RWPE2 (cell line): Measurements from ENCODE around the gene KIF16B.

Experiments
- ATAC-seq: fragments of 200-7000 bp; cut with Tn5 transposase; 3 replicates; pipeline ENCODE4 v1.9.1; 2021; ENCODE audit warnings: low read depth
- DNase-seq: peaks from one replicate; pipeline ENCODE4 v3.0.0-alpha.2; 2020; ENCODE audit warnings: low spot score
- H3K27ac ChIP-seq: fragments of 450-650 bp; 2 replicates; pipeline ENCODE4 v1.5.1; 2017; ENCODE audit warnings: mild to moderate bottlenecking; ENCODE audit not compliant: poor library complexity, severe bottlenecking
- H3K27me3 ChIP-seq: fragments of 250-450 bp; sonication (Bioruptor Pico); 2 replicates; pipeline ENCODE4 v1.5.1; 2021; ENCODE audit warnings: mild to moderate bottlenecking, moderate library complexity; ENCODE audit not compliant: insufficient read depth, poor library complexity, severe bottlenecking
- H3K36me3 ChIP-seq: fragments of 250-450 bp; sonication (Bioruptor Pico); 2 replicates; pipeline ENCODE4 v1.5.1; 2020; ENCODE audit warnings: low read depth, mild to moderate bottlenecking, moderate library complexity
- H3K4me1 ChIP-seq: fragments of 250-450 bp; sonication (Bioruptor Pico); 2 replicates; pipeline ENCODE4 v1.5.1; 2021; ENCODE audit warnings: mild to moderate bottlenecking, moderate library complexity; ENCODE audit not compliant: insufficient read depth, poor library complexity, severe bottlenecking
- H3K4me3 ChIP-seq: fragments of 250-450 bp; sonication (Bioruptor Pico); 2 replicates; pipeline ENCODE4 v1.5.1; 2021; ENCODE audit warnings: mild to moderate bottlenecking, moderate library complexity; ENCODE audit not compliant: severe bottlenecking
- H3K9me3 ChIP-seq: fragments of 250-450 bp; sonication (Bioruptor Pico); 2 replicates; pipeline ENCODE4 v1.5.1; 2021; ENCODE audit warnings: mild to moderate bottlenecking, moderate library complexity; ENCODE audit not compliant: severe bottlenecking
- TF ChIP-seq, protein P1 (sequence below): fragments of 450-650 bp; IDR thresholded peaks from one replicate; pipeline ENCODE4 v1.5.1; 2017; ENCODE audit warnings: mild to moderate bottlenecking, moderate library complexity; ENCODE audit not compliant: poor library complexity, severe bottlenecking

Gene KIF16B

DNA sequence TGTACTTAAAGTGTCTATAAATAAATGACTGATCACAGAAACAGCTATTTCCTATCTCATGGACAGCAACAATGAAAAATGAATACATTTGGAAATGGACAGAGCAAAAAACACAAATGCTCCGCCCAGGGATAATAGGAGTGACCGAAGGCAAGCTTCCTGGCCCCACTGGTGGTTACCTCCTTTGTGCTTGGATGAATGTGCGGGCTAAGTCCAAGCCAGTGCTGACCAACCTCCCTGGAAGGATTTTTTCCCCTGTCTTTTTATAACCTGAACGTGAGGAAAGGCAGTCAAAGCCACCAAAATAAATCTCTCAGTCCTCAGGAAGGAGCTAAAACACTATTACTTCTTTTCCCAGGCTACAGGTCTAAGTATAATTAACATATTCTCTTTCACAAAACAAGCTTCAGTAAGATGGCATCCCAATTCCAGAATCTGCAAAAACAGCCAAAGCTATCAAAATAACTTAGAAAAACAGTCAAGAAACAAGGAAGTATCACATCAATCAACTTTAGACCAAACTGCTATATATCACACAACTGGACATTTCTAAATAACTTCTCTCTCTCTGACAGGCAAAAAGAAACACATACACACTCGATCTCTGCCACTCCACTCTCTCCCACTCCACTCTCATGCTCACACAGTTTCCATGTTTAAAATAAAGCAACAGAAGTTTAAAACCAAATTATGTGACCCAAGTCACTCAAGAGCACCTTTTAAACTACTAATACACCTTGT lies 10.0 kb downstream of the KIF16B start:
- TF ChIP-seq, protein P1, sequence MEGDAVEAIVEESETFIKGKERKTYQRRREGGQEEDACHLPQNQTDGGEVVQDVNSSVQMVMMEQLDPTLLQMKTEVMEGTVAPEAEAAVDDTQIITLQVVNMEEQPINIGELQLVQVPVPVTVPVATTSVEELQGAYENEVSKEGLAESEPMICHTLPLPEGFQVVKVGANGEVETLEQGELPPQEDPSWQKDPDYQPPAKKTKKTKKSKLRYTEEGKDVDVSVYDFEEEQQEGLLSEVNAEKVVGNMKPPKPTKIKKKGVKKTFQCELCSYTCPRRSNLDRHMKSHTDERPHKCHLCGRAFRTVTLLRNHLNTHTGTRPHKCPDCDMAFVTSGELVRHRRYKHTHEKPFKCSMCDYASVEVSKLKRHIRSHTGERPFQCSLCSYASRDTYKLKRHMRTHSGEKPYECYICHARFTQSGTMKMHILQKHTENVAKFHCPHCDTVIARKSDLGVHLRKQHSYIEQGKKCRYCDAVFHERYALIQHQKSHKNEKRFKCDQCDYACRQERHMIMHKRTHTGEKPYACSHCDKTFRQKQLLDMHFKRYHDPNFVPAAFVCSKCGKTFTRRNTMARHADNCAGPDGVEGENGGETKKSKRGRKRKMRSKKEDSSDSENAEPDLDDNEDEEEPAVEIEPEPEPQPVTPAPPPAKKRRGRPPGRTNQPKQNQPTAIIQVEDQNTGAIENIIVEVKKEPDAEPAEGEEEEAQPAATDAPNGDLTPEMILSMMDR = no peak
- no peaks in the 10 kb centered on the region for H3K9me3 ChIP-seq
- no peak for ATAC-seq
- DNase-seq = no peak
- H3K27ac ChIP-seq = no peak overlapping the region
- no peaks in the 10 kb centered on the region; the same call in 1 of the 2 replicates for H3K36me3 ChIP-seq
- no peak overlapping the region for H3K4me3 ChIP-seq
- no peaks in the 10 kb centered on the region for H3K27me3 ChIP-seq
- peaks cover 6% of the 10 kb centered on the region for H3K4me1 ChIP-seq

DNA sequence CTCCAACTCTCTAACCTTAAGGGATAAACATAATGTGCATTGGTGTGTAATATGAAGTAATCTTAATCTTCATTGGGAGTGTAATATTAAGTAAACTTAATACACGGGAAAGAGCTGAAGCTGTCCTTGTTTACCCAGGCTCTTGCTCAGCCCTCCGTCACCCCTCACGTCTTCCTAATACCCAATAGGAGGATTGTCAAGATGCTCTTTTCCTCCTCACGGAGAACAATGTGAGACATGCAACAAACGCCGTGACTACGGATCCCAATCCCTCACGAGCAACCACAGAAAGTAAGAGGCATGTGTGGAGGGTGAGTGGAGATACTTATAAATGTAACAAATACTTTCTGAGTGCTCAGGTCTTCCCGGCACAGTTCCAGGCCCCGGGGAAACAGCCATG lies 11.0 kb downstream of the KIF16B start:
- H3K27ac ChIP-seq = no peak overlapping the region
- ATAC-seq = no peak
- no peaks in the 10 kb centered on the region; the same call in 1 of the 2 replicates for H3K36me3 ChIP-seq
- H3K27me3 ChIP-seq = no peaks in the 10 kb centered on the region
- H3K4me1 ChIP-seq = peaks cover 6% of the 10 kb centered on the region
- no peak for DNase-seq
- H3K9me3 ChIP-seq = no peaks in the 10 kb centered on the region
- TF ChIP-seq, protein P1 = no peak
- H3K4me3 ChIP-seq = no peak overlapping the region

DNA sequence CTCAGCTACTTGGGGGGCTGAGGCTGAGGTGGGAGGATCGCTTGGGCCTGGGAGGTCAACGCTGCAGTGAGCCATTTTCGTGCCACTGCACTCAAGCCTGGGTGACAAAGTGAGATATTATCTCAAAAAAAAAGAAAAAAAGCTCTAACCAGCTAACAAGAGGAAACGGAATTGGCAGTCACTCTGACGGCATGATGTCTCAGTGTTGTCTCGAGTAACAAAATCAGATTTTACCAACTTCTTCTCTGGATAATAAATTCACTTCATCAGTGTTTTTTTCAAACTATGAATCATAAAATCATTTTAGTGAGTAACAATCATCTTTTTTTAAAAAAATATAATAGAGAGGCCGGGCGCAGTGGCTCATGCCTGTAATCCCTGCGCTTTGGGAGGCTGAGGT lies 12.6 kb downstream of the KIF16B start:
- TF ChIP-seq, protein P1 = no peak
- DNase-seq = no peak

DNA sequence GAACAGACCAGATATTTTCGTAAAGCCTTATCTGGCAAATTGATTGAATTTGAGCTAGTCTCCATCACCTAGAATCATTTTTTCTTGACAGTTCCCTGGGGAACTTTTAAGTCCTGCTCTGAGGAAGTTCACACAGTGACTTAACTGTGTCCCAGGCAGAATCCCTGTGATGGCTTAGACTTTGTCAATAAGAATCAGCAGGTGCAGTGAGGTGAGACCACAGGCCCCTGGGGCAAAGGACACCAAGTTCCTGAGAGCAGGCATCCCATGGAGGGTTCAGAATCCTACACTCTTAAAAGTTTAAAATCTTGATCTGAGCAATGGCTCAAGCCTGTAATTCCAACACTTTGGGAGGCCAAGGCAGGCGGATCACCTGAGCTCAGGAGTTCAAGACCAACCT lies 13.0 kb downstream of the KIF16B start:
- H3K36me3 ChIP-seq = no peaks in the 10 kb centered on the region; the same call in 1 of the 2 replicates
- H3K27me3 ChIP-seq = no peaks in the 10 kb centered on the region
- H3K27ac ChIP-seq = no peak overlapping the region
- ATAC-seq (no peak), DNase-seq (no peak)
- no peak overlapping the region for H3K4me3 ChIP-seq
- peaks cover 22% of the 10 kb centered on the region for H3K4me1 ChIP-seq
- no peaks in the 10 kb centered on the region for H3K9me3 ChIP-seq
- TF ChIP-seq, protein P1 = no peak

More for the DNA sequence above, 12.6 kb downstream of the KIF16B start:
- Histone ChIP-seq H3K27me3 (no peaks in the 10 kb centered on the region), H3K36me3 (no peaks in the 10 kb centered on the region; the same call in 1 of the 2 replicates), H3K4me3 (no peak overlapping the region), H3K4me1 (peaks cover 18% of the 10 kb centered on the region), H3K9me3 (no peaks in the 10 kb centered on the region), H3K27ac (no peak overlapping the region)
- ATAC-seq = no peak

DNA sequence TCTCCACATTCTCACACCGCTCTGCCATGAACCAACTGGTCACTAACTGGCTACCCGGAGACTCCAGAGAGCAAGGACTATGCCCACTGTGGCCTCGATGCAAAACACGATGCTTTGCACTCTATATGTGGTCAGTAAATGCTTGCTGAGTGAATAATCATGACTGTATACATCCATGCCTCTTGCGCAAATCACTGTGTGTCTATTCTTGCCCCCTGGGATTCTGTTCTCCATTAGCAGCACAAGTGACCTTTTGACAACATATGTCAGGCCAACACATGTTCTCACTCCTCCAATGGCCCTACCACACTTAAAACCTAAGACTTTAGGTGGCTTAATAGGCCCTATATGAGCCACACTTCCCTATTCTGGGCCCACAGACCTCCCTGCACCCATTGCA lies 16.9 kb downstream of the KIF16B start:
- Histone ChIP-seq H3K27me3 (no peaks in the 10 kb centered on the region), H3K27ac (no peak overlapping the region), H3K4me3 (no peak overlapping the region), H3K36me3 (no peaks in the 10 kb centered on the region; the same call in 1 of the 2 replicates), H3K4me1 (peaks cover 23% of the 10 kb centered on the region), H3K9me3 (no peaks in the 10 kb centered on the region)
- TF ChIP-seq, protein P1 = no peak
- peak; percentile 88 for ATAC-seq
- DNase-seq = no peak
